NCI-H748 (cell line): Measurements from ENCODE around the gene FOXC1.

Source experiments
- DNase-seq: peaks from one replicate; lab custom pipeline; 2025; ENCODE audit not compliant: unreplicated experiment; lab: John Stamatoyannopoulos, UW

The FOXC1 gene

GRCh38 chr6:1598886-1599285 lies 10.8 kb upstream of the FOXC1 start:
- DNase-seq: no peak

- DNase-seq: no peak
These were observed 10.2 kb upstream of the FOXC1 start for GRCh38 chr6:1599469-1599868.

- DNase-seq: no peak
These were observed 9.5 kb upstream of the FOXC1 start for GRCh38 chr6:1600063-1600763.

- DNase-seq: peak; percentile 81
These were observed 9.0 kb upstream of the FOXC1 start for GRCh38 chr6:1600764-1601157.

- no peak for DNase-seq
These were observed 8.3 kb upstream of the FOXC1 start for GRCh38 chr6:1601158-1602048.

GRCh38 chr6:1602049-1602713 lies 7.5 kb upstream of the FOXC1 start:
- no peak for DNase-seq

GRCh38 chr6:1603708-1604107 lies 6.0 kb upstream of the FOXC1 start:
- no peak for DNase-seq

GRCh38 chr6:1604158-1605003 lies 5.3 kb upstream of the FOXC1 start:
- peak; percentile 85 for DNase-seq

- DNase-seq: no peak
These were observed 4.5 kb upstream of the FOXC1 start for GRCh38 chr6:1605004-1605892.

- DNase-seq: no peak
These were observed 3.6 kb upstream of the FOXC1 start for GRCh38 chr6:1605893-1606779.

GRCh38 chr6:1606780-1607515 lies 2.8 kb upstream of the FOXC1 start:
- DNase-seq: peak; percentile 26

- peak; percentile 82 for DNase-seq
These were observed 2.0 kb upstream of the FOXC1 start for GRCh38 chr6:1607516-1608221.

GRCh38 chr6:1608222-1609040 lies 1.3 kb upstream of the FOXC1 start:
- DNase-seq: peak; percentile 66

GRCh38 chr6:1609041-1609647 lies 571 bp upstream of the FOXC1 start:
- peak; percentile 62 for DNase-seq

GRCh38 chr6:1610497-1611321 lies 994 bp downstream of the FOXC1 start:
- DNase-seq: peak; percentile 73

GRCh38 chr6:1611322-1611571 lies 1.5 kb downstream of the FOXC1 start:
- DNase-seq: peak; percentile 74
